HepG2 (cell line): Measurements from ENCODE around the gene TFF1. TPM values are rescaled to one million over a fixed set of nuclear protein-coding genes. Genes with fewer than 3 reads are reported as not detected.
A peak's percentile ranks its signal among the peaks of the same experiment; 100 is the strongest.

ENCODE experiments used
- CHD4 ChIP-seq: fragments of 200-600 bp; sonication (generic); IDR thresholded peaks from 2 replicates; pipeline ENCODE4 v1.7.0; 2017; ENCODE audit warnings: mild to moderate bottlenecking, low read length, borderline replicate concordance
- CREBL2 ChIP-seq: sonication (generic); formaldehyde crosslinking; IDR thresholded peaks from 2 replicates; pipeline ENCODE4 v1.8.1; 2023; ENCODE audit warnings: missing genetic modification reagents, mild to moderate bottlenecking, borderline replicate concordance
- ETV5 ChIP-seq: IDR thresholded peaks from 2 replicates; pipeline ENCODE4 v1.6.1; 2018; ENCODE audit warnings: missing biosample characterization, missing genetic modification reagents, inconsistent platforms, borderline replicate concordance
- HIVEP1 ChIP-seq: sonication (generic); formaldehyde crosslinking; IDR thresholded peaks from 2 replicates; pipeline ENCODE4 v1.4.0; 2020; ENCODE audit warnings: mild to moderate bottlenecking, missing genetic modification reagents
- LRRFIP1 ChIP-seq: sonication (generic); formaldehyde crosslinking; conservative IDR thresholded peaks from 2 replicates; pipeline ENCODE4 v1.4.0; 2020; ENCODE audit warnings: missing genetic modification reagents
- MED8 ChIP-seq: sonication (generic); formaldehyde crosslinking; IDR thresholded peaks from 2 replicates; pipeline ENCODE4 v1.8.1; 2023; ENCODE audit warnings: mild to moderate bottlenecking, missing genetic modification reagents; ENCODE audit not compliant: insufficient replicate concordance
- NR2F1 ChIP-seq, 2 experiments: fragments of 450-650 bp in 1 of 2; formaldehyde crosslinking in 1 of 2; IDR thresholded peaks; 2 replicates each; pipeline versions ENCODE4 v1.5.0 to v1.6.1; 2016 to 2020; ENCODE audit warnings: mild to moderate bottlenecking in 1 of 2, missing compliant biosample characterization in 1 of 2, missing genetic modification reagents in 1 of 2, moderate library complexity in 1 of 2
- PHB2 ChIP-seq: fragments of 450-650 bp; IDR thresholded peaks from 2 replicates; pipeline ENCODE4 v1.6.1; 2018; ENCODE audit not compliant: partially characterized antibody
- POLR2AphosphoS5 ChIP-seq: IDR thresholded peaks from 2 replicates; pipeline ENCODE4 v1.6.1; 2012; ENCODE audit warnings: low read depth, low read length
- RNF2 ChIP-seq: fragments of 450-650 bp; conservative IDR thresholded peaks from 2 replicates; pipeline ENCODE4 v1.6.1; 2016; ENCODE audit warnings: low read depth
- SMAD3 ChIP-seq: sonication (generic); formaldehyde crosslinking; IDR thresholded peaks from 2 replicates; pipeline ENCODE4 v1.4.0; 2020; ENCODE audit warnings: missing genetic modification reagents
- SSRP1 ChIP-seq: IDR thresholded peaks from 2 replicates; pipeline ENCODE4 v1.6.1; 2016; ENCODE audit warnings: control low read depth
- TCF12 ChIP-seq, 2 experiments: fragments of 450-650 bp in 1 of 2; sonication (generic) in 1 of 2; formaldehyde crosslinking in 1 of 2; IDR thresholded peaks; 2 replicates each; pipeline versions ENCODE4 v1.6.1 to v1.8.0; 2017 to 2022; ENCODE audit warnings: antibody characterized with exemption in 1 of 2, mild to moderate bottlenecking in 1 of 2, missing genetic modification reagents in 1 of 2, moderate library complexity in 1 of 2
- ZBED4 ChIP-seq: sonication (generic); formaldehyde crosslinking; IDR thresholded peaks from 2 replicates; pipeline ENCODE4 v1.4.0; 2020; ENCODE audit warnings: missing genetic modification reagents, borderline replicate concordance
- ZNF230 ChIP-seq: sonication (generic); formaldehyde crosslinking; IDR thresholded peaks from 2 replicates; pipeline ENCODE4 v1.4.0; 2020; ENCODE audit warnings: mild to moderate bottlenecking, missing genetic modification reagents
- ZNF354B ChIP-seq: sonication (generic); formaldehyde crosslinking; IDR thresholded peaks from 2 replicates; pipeline ENCODE4 v1.8.0; 2022; ENCODE audit warnings: mild to moderate bottlenecking, missing genetic modification reagents
- ZNF580 ChIP-seq: IDR thresholded peaks from 2 replicates; pipeline ENCODE4 v1.6.1; 2016; ENCODE audit warnings: low read depth, borderline replicate concordance
- ZNF672 ChIP-seq: sonication (generic); formaldehyde crosslinking; IDR thresholded peaks from 2 replicates; pipeline ENCODE4 v1.8.1; 2022; ENCODE audit warnings: missing genetic modification reagents
- ZNF691 ChIP-seq: sonication (generic); formaldehyde crosslinking; IDR thresholded peaks from 2 replicates; pipeline ENCODE4 v1.4.0; 2020; ENCODE audit warnings: missing genetic modification reagents, low read depth, mild to moderate bottlenecking, borderline replicate concordance
- ZNF7 ChIP-seq: IDR thresholded peaks from 2 replicates; pipeline ENCODE4 v1.6.1; 2016; ENCODE audit warnings: missing biosample characterization, missing genetic modification reagents
- ZNF776 ChIP-seq: sonication (generic); formaldehyde crosslinking; IDR thresholded peaks from 2 replicates; pipeline ENCODE4 v1.4.0; 2020; ENCODE audit warnings: mild to moderate bottlenecking, missing genetic modification reagents
- polyA plus RNA-seq, 8 experiments: library from polyadenylated mRNA; depleted of rRNA in 3 of 8; stranded (reverse) in 7 of 8; unstranded in 1 of 8; fragments of >200 nt; fragmentation: Illumina TruSeq in 4 of 8; extraction: Trizol in 4 of 8; gene quantifications; 2 replicates each; pipeline versions ENCODE4 v1.2.1 to v1.2.3, GENCODE V29; 2011 to 2016; ENCODE audit warnings: low read depth in 4 of 8, missing spikeins in 1 of 8, mixed read lengths in 1 of 8; ENCODE audit not compliant: insufficient read depth in 1 of 8
- total RNA-seq, 5 experiments: library from RNA; depleted of rRNA; stranded (reverse); fragments of >200 nt; fragmentation: Illumina TruSeq; extraction: Trizol; gene quantifications; 2 replicates each; pipeline ENCODE4 v1.2.3, GENCODE V29; 2016; ENCODE audit warnings: low read depth in 1 of 5

TFF1 gene
- total and polyA plus RNA-seq, 2 of the 13 experiments (the other 11 are each of a cell fraction or from before 2014, with no cell fraction given), result 0.24 to 19.4 TPM

- no peak for TF ChIP-seq ZNF580
- TF ChIP-seq SSRP1 (CRISPR knock-in tag), result peak; percentile 75; the same call in 1 of the 2 replicates
- no peak for TF ChIP-seq CHD4
- TF ChIP-seq ETV5, result peak; percentile 73; the same call in 1 of the 2 replicates
- TF ChIP-seq ZNF7 (CRISPR knock-in tag), result peak; percentile 31; the same call in 1 of the 2 replicates
- TF ChIP-seq LRRFIP1 (CRISPR knock-in tag), result no peak
- no peak for TF ChIP-seq ZNF672
- TF ChIP-seq HIVEP1 (CRISPR knock-in tag), result no peak
- TF ChIP-seq ZNF354B, result no peak
- TF ChIP-seq ZNF230, result peak; percentile 52; the same call in 1 of the 2 replicates
- peak; percentile 81 for TF ChIP-seq SMAD3
- TF ChIP-seq CREBL2 (CRISPR knock-in tag), result no peak
- TF ChIP-seq ZBED4 (CRISPR knock-in tag), result peak; percentile 24; the same call in 1 of the 2 replicates
- TF ChIP-seq TCF12 (IDR thresholded peaks at IDR 0.05), result no peak
- no peak for TF ChIP-seq TCF12 (CRISPR knock-in tag; IDR thresholded peaks at IDR 0.05)
- no peak for TF ChIP-seq MED8 (CRISPR knock-in tag)
- TF ChIP-seq ZNF776, result no peak
- TF ChIP-seq PHB2, result no peak
- TF ChIP-seq NR2F1 (CRISPR knock-in tag; IDR thresholded peaks at IDR 0.05), result peak; percentile 74 to 84
- TF ChIP-seq RNF2, result 0 out of 2 replicates have a peak, but pooled peaks have one; percentile 24
- TF ChIP-seq ZNF691 (CRISPR knock-in tag), result no peak
- TF ChIP-seq POLR2AphosphoS5, result no peak
Measured at GRCh38 chr21:42386034-42386591, 19.8 kb upstream of the TFF1 start (continued).
